ENCODE results near the gene HLTF.
"Not testable (repeated sequence)": the region's sequence is repeated elsewhere in the genome, so short reads cannot be mapped to it uniquely, and the experiment has no call there.

Gene HLTF

GRCh38 chr3:149086232-149086988 lies at the start of gene HLTF:
TSS of gene HLTF (minus strand) at chr3:149086533. CDS start at chr3:149086336, 197 bp downstream.
- DNase-seq (ENCODE audit: low read depth, low spot score), result peak; percentile 89

DNA sequence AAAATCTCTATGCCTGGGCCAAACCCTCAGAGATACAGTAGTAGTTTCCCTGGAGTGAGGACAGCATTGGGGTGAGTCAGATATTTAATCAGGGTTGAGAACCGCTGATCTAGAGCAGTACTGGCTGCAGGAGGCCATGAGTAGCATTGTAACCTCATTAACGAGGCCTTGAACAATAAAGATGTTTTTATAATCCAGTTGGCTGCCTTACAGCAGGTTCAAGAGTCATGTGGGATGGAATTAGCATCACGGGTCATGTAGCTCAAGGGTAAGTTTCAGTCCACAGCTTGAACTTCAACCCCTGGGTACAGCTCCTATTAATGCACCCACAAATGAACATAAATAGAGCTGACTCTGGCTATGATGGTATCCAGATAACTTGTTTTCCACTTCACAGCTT lies 48.2 kb upstream of the HLTF start:
- no peak for DNase-seq (ENCODE audit: low read depth, low spot score)

DNA sequence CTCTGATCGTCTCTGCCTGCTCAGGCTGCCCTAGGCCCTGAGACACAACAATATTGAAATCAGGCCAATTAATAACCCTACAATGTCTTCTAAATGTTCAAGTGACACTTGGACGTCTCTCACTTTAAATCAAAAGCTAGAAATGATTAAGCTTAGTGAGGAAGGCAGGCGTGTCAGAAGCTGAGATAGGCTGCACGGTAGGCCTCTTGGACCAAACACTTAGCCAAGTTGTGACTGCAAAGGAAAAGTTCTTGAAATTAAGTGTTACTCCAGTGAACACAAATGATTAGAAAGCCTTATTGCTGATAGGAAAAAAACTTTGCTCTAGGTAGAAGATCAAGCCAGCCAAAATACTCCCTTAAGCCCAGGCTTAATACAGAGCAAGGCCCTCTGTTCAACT lies 45.3 kb upstream of the HLTF start:
- DNase-seq (ENCODE audit: low read depth, low spot score), result no peak

DNA sequence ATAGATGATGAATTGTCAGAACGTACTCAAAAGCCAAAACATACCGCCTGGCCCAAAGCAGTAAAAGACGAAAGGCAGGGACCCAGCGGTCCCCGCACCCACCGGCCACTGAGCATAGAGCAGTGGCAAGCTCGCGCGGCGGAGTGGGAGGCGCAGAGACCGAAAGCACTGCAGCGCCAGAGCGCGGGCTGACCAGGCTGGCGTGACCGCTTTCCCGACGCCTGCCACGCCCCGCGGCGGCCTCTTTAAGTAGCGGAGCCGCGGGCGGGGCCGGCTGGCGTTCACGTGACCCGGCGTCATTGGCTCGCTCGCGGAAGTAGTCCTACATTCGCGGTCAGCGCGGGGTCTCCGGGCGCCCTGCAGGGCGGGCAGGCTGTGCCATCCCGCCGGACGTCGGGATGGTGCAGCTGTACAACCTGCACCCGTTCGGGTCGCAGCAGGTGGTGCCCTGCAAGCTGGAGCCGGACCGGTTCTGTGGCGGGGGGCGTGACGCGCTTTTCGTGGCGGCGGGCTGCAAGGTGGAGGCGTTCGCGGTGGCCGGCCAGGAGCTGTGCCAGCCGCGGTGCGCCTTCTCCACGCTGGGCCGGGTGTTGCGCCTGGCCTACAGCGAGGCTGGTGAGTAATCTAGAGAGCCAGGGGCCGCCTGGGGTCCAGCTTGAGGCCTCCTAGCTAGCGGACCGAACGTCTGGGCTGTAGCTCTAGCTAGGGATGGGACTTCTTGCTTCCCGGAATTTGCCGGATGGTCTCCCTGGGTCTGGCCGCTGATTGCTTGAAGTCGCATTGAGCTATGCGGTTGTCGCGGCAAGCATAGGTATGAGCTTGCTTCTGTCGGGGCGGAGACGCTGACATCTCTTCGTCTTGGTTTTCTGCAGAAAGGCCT lies 43.2 kb upstream of the HLTF start, which contains the start of gene HPS3:
Gene HPS3 (plus strand): TSS at position 313 of the 880 bp plus-strand sequence. CDS start 86 bp downstream, at position 399.
- DNase-seq (ENCODE audit: low read depth, low spot score), result peak; percentile 57

- DNase-seq (ENCODE audit: low read depth, low spot score), result no peak
These were observed 42.5 kb upstream of the HLTF start for GRCh38 chr3:149128821-149129220.

DNA sequence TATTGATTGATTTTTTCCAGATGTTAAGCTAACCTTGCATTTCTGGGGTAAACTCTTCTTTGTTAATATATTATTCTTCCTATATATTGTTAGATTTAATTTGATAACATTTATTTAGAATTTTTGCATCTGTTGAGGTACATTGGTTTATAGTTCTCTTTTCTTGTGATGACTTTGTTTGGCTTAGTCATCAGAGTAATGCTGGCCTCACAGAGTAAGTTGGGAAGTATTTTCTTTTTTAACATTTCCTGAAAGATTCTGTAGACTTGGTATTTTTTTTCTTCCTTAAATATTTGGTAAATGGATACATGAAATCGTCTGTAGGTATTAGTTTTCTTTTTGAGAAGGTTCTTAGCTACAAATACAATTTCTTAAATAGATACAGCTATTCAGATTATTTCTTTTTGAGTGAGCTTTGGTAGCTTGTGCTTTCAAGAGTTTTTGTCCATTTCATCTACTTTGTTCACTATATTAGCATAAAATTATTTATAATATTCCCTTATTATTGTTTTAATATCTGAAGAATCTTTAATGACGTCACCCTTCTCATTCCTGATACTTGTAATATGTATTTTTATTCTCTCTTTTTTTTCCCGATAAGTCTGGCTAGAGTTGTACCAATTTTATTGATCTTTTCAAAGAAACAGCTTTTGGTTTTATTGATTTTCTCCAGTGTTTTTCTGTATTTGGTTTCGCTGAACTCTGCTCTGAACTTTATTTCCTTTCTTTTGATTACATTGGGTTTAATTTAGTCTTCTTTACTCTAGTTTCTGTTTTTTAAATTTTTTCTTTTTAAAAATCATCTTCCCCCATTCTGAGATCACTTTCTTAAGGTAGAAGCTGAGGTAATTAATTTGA lies 36.6 kb upstream of the HLTF start:
- DNase-seq (ENCODE audit: low read depth, low spot score), result no peak

GRCh38 chr3:149120051-149120972 lies 34.0 kb upstream of the HLTF start:
- DNase-seq (ENCODE audit: low read depth, low spot score), result peak; percentile 36

DNA sequence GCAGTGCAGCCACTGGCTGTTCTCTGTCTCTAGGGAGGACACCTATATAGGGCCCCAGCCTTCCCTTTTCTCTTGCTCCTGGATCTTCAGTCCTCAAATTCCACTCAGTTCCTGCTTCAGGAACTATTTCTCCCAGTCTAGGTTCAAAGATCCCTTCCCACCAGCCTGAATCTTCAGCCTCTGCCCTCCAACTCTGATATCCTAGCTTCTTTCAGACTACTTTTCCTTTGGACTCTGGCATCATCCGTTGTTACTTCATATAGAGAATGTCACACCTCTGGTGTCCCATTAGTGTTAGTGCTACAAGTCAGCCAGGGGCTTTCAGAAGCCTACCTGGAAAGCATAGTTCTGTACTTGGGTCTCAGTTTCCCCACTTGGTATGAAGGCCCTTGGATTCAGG lies 33.1 kb upstream of the HLTF start:
- no peak for DNase-seq (ENCODE audit: low read depth, low spot score)

DNA sequence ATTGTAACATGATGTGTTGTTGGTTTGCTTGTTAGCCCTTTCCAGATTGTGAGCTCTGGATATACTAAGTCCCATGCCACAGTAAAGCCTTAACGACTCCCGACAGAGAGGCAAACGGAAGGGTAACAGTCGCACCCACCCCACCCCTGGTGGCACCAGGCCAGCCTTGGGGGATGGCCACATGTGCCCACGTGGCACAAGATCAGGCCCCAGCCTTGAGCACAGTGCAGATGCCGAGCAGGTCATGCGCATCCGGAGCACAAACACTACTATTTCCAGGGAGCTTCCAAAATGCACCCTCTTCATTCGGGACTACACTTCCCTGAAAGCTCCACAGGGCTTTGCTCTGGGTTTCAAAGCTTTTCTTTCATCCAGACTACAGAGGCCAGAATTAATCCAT lies 32.4 kb upstream of the HLTF start:
- DNase-seq (ENCODE audit: low read depth, low spot score), result no peak

DNA sequence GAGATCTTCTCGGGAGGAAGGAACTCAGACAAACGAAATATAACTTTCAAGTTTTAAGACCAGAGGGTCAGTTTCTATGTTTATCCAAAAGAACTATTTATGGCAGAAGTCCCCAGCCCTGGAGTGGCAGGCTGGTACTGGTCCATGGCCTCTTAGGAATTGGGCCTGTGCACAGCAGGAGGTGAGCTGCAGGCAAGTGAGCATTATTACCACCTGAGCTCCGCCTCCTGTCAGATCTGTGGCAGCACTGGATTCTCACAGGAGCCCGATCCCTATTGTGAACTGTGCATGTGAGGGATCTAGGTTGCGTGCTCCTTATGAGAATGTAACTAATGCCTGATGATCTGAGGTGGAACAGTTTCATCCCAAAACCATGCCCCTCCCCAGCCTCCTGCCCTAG lies 28.8 kb upstream of the HLTF start:
- no peak for DNase-seq (ENCODE audit: low read depth, low spot score)

GRCh38 chr3:149114458-149114857 lies 28.1 kb upstream of the HLTF start:
- DNase-seq (ENCODE audit: low read depth, low spot score), result no peak

- no peak for DNase-seq (ENCODE audit: low read depth, low spot score)
These were observed 18.2 kb upstream of the HLTF start for GRCh38 chr3:149104484-149104883.

DNA sequence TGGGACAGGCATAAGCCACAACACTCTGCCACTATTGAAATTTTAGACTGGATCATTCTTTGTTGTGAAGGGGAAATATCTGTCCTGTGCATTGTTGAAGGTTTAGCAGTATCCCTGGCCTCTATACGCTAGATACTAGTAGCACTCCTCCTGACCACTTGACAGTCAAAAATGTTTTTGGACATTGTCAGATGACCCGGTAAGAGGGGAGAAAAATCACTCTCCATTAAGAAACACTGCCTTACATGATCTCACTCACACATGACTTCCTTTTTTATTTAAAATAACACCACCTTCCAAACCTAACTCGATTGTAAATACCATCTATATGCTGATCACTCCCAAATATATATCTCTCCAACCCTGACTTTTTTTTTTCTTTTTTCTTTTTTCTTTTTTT lies 15.3 kb upstream of the HLTF start:
- DNase-seq (ENCODE audit: low read depth, low spot score), result no peak

DNA sequence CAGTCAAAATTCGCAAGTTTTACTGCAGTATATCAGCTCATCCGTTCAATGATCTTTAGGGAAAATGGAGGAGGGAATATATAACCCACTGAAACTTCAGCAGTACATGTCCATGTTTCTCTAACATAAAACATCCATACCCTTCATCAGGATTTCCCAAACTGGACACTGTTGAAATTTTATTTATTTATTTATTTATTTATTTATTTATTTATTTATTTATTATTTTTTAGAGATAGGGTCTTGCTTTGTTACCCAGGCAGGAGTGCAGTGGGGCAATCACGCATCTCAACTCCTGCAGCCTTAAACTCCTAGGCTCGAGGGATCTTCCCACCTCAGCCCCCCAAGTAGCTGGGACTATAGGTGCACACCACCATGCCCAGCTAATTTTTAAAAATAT lies 14.8 kb upstream of the HLTF start:
- DNase-seq (ENCODE audit: low read depth, low spot score), result no peak

DNA sequence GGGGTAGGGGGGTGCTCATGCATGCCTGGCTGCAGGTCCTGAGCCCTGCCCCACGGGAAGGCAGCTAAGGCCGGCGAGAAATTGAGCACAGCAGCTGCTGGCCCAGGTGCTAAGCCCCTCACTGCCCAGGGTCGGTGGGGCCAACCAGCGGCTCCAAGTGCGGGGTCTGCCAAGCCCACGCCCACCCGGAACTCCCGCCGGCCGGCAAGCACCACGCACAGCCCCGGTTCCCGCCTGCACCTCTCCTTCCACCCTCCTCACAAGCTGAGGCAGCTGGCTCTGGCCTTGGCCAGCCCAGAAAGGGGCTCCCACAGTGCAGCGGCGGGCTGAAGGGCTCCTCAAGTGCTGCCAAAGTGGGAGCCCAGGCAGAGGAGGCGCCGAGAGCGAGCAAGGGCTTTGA lies 11.7 kb upstream of the HLTF start:
- DNase-seq (ENCODE audit: low read depth, low spot score), result not testable (repeated sequence)

- no peak for DNase-seq (ENCODE audit: low read depth, low spot score)
These were observed 9.2 kb upstream of the HLTF start for GRCh38 chr3:149095487-149095886.

- DNase-seq (ENCODE audit: low read depth, low spot score), result no peak
These were observed 5.7 kb upstream of the HLTF start for GRCh38 chr3:149091983-149092382.

GRCh38 chr3:149090907-149091306 lies 4.6 kb upstream of the HLTF start:
- DNase-seq (ENCODE audit: low read depth, low spot score), result no peak

- DNase-seq (ENCODE audit: low read depth, low spot score), result no peak
These were observed 4.1 kb upstream of the HLTF start for GRCh38 chr3:149090461-149090860.

DNA sequence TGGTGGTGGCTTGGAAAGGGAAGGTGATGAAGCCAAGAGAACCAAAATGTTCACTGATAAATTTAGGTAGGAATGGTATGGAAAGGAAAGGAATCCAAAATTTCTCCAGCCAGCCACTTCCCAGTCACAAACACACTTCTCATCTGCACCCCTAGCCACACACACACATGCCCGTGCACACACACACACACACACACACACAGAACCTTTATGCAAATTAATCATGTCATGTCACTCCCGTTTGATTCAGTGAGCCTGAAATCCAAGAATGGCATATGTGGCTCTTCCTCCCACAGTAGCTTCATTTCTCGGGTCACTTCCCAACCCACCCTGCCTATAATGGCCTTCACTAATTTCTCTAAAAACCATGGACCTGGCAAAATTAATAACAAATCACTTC lies 3.1 kb upstream of the HLTF start:
- no peak for DNase-seq (ENCODE audit: low read depth, low spot score)

GRCh38 chr3:149087208-149087607 lies 875 bp upstream of the HLTF start:
- DNase-seq (ENCODE audit: low read depth, low spot score), result no peak

Data from brain pericyte (primary cell).